Thoracic aorta (tissue), 2 donors: ENCODE data around the gene AZIN2. TPM values are rescaled to one million over a fixed set of nuclear protein-coding genes. Genes with fewer than 3 reads are reported as not detected.

ENCODE experiments used
- total RNA-seq, 2 donors: library from RNA; depleted of rRNA; stranded (reverse); fragments of >200 nt; gene quantifications; one replicate each; pipeline versions ENCODE4 v1.1.0 to v1.2.3, GENCODE V29; 2016

AZIN2 gene
- total RNA-seq, 2 donors from 2014 or later, result 5.6 to 6.2 TPM

Other genes starting within 250 kb of the AZIN2 start
- 10 to 100 TPM in 1 of 2 donors, 1 to 10 TPM in 1; 6.2 to 18.8 TPM for gene FNDC5, start 210.2 kb upstream of the AZIN2 start, total RNA-seq
- gene HPCA, start 194.7 kb upstream of the AZIN2 start, total RNA-seq, result not detected
- 10 to 100 TPM; 28.1 to 56.6 TPM for gene TMEM54, start 179.8 kb upstream of the AZIN2 start, total RNA-seq
- 10 to 100 TPM; 21.9 to 37.2 TPM for gene RNF19B, start 116.3 kb upstream of the AZIN2 start, total RNA-seq
- gene AK2, start 44.3 kb upstream of the AZIN2 start, total RNA-seq, result 100 to 1,000 TPM; 106 to 253 TPM
- 10 to 100 TPM; 13.0 to 14.0 TPM for gene TRIM62, start 100.9 kb downstream of the AZIN2 start, total RNA-seq
- gene ZNF362, start 175.3 kb downstream of the AZIN2 start, total RNA-seq, result 10 to 100 TPM; 25.3 to 55.4 TPM
- under 1 TPM; 0.54 to 0.71 TPM for gene A3GALT2, start 239.9 kb downstream of the AZIN2 start, total RNA-seq